Activated CD4-positive, alpha-beta T cell treated with anti-CD3 and anti-CD28 coated beads for 48 hours (primary cell): ENCODE results near the gene WDR43.
"Not testable (repeated sequence)": the region's sequence is repeated elsewhere in the genome, so short reads cannot be mapped to it uniquely, and the experiment has no call there.

Source experiments
- DNase-seq: peaks from one replicate; pipeline ENCODE4 v3.0.0-alpha.2; 2020

The WDR43 gene

GRCh38 chr2:28970464-28971160 is 76.1 kb downstream of the WDR43 start:
- no peak for DNase-seq

GRCh38 chr2:28972778-28973335 is 78.4 kb downstream of the WDR43 start:
- no peak for DNase-seq

- DNase-seq = no peak
Observed at GRCh38 chr2:28974252-28974651, 79.8 kb downstream of the WDR43 start.

GRCh38 chr2:28975671-28976070 is 81.2 kb downstream of the WDR43 start:
- DNase-seq = no peak

GRCh38 chr2:28976584-28976983 is 82.1 kb downstream of the WDR43 start:
- DNase-seq = no peak

GRCh38 chr2:28977176-28977875 is 82.9 kb downstream of the WDR43 start:
- no peak for DNase-seq

GRCh38 chr2:28978001-28978400 is 83.5 kb downstream of the WDR43 start:
- not testable (repeated sequence) for DNase-seq

- DNase-seq = no peak
Observed at GRCh38 chr2:28978606-28979005, 84.1 kb downstream of the WDR43 start.

GRCh38 chr2:28979041-28979440 is 84.6 kb downstream of the WDR43 start:
- DNase-seq = no peak

- DNase-seq = no peak
Observed at GRCh38 chr2:28979576-28980366, 85.3 kb downstream of the WDR43 start.

- DNase-seq = no peak
Observed at GRCh38 chr2:28980368-28981015, 86.0 kb downstream of the WDR43 start.

GRCh38 chr2:28981016-28981441 is 86.6 kb downstream of the WDR43 start, which contains the start of gene TOGARAM2:
TSS of gene TOGARAM2 (plus strand) at chr2:28981298. CDS start at chr2:28994835, 13,537 bp downstream.
- no peak for DNase-seq

- DNase-seq = no peak
Observed at GRCh38 chr2:28981620-28982376, 87.3 kb downstream of the WDR43 start.

GRCh38 chr2:28982381-28982950 is 88.0 kb downstream of the WDR43 start:
- no peak for DNase-seq

- no peak for DNase-seq
Observed at GRCh38 chr2:28986429-28986828, 92.0 kb downstream of the WDR43 start.

GRCh38 chr2:28989973-28990372 is 95.5 kb downstream of the WDR43 start:
- no peak for DNase-seq

GRCh38 chr2:28990445-28990844 is 96.0 kb downstream of the WDR43 start:
- DNase-seq = no peak

- no peak for DNase-seq
Observed at GRCh38 chr2:28991021-28991420, 96.6 kb downstream of the WDR43 start.

- no peak for DNase-seq
Observed at GRCh38 chr2:28991460-28991859, 97.0 kb downstream of the WDR43 start.

GRCh38 chr2:28993206-28993960 is 98.9 kb downstream of the WDR43 start:
- no peak for DNase-seq

- DNase-seq = no peak
Observed at GRCh38 chr2:28994074-28994473, 99.6 kb downstream of the WDR43 start.
